HEK293 (cell line): ENCODE data around the gene VEZT.

Experiments
- BCL6B ChIP-seq: fragments of 450-650 bp; formaldehyde crosslinking; IDR thresholded peaks from 2 replicates; pipeline ENCODE4 v1.5.1; 2017; ENCODE audit warnings: missing biosample characterization, missing genetic modification characterization
- KLF17 ChIP-seq: fragments of 450-650 bp; formaldehyde crosslinking; IDR thresholded peaks from 2 replicates; pipeline ENCODE4 v1.5.1; 2016; ENCODE audit warnings: missing biosample characterization, missing genetic modification characterization
- RBAK ChIP-seq: fragments of 450-650 bp; formaldehyde crosslinking; IDR thresholded peaks from 2 replicates; pipeline ENCODE4 v1.5.1; 2016; ENCODE audit warnings: missing biosample characterization, missing genetic modification characterization
- REST ChIP-seq: fragments of 450-650 bp; formaldehyde crosslinking; IDR thresholded peaks from 2 replicates; pipeline ENCODE4 v1.5.1; 2016; ENCODE audit warnings: missing biosample characterization, missing genetic modification characterization
- SP3 ChIP-seq: fragments of 450-650 bp; formaldehyde crosslinking; IDR thresholded peaks from 2 replicates; pipeline ENCODE4 v1.5.1; 2016; ENCODE audit warnings: missing biosample characterization, missing genetic modification characterization
- ZBTB17 ChIP-seq: fragments of 450-650 bp; formaldehyde crosslinking; IDR thresholded peaks from 2 replicates; pipeline ENCODE4 v1.5.1; 2016; ENCODE audit warnings: missing biosample characterization, missing genetic modification characterization
- ZBTB21 ChIP-seq: fragments of 450-650 bp; formaldehyde crosslinking; IDR thresholded peaks from 2 replicates; pipeline ENCODE4 v1.5.1; 2017; ENCODE audit warnings: missing biosample characterization, missing genetic modification characterization
- ZFHX2 ChIP-seq: fragments of 450-650 bp; formaldehyde crosslinking; conservative IDR thresholded peaks from 2 replicates; pipeline ENCODE4 v1.5.1; 2016; ENCODE audit warnings: missing biosample characterization, missing genetic modification characterization
- ZNF112 ChIP-seq: fragments of 450-650 bp; formaldehyde crosslinking; IDR thresholded peaks from 2 replicates; pipeline ENCODE4 v1.5.0; 2017; ENCODE audit warnings: missing biosample characterization, missing genetic modification characterization
- ZNF2 ChIP-seq: fragments of 450-650 bp; formaldehyde crosslinking; IDR thresholded peaks from 2 replicates; pipeline ENCODE4 v1.5.1; 2016; ENCODE audit warnings: missing biosample characterization, missing genetic modification characterization
- ZNF23 ChIP-seq: fragments of 450-650 bp; formaldehyde crosslinking; IDR thresholded peaks from 2 replicates; pipeline ENCODE4 v1.5.1; 2016; ENCODE audit warnings: missing biosample characterization, missing genetic modification characterization, borderline replicate concordance
- ZNF48 ChIP-seq: fragments of 450-650 bp; formaldehyde crosslinking; IDR thresholded peaks from 2 replicates; pipeline ENCODE4 v1.5.1; 2016; ENCODE audit warnings: missing biosample characterization, missing genetic modification characterization
- ZNF529 ChIP-seq: fragments of 450-650 bp; formaldehyde crosslinking; IDR thresholded peaks from 2 replicates; pipeline ENCODE4 v1.5.1; 2017; ENCODE audit warnings: missing genetic modification characterization, missing biosample characterization; ENCODE audit not compliant: insufficient replicate concordance
- ZNF548 ChIP-seq: fragments of 450-650 bp; formaldehyde crosslinking; IDR thresholded peaks from 2 replicates; pipeline ENCODE4 v1.5.1; 2016; ENCODE audit warnings: missing biosample characterization, missing genetic modification characterization
- ZNF549 ChIP-seq: fragments of 450-650 bp; IDR thresholded peaks from 2 replicates; pipeline ENCODE4 v1.5.1; 2018; ENCODE audit warnings: missing biosample characterization, missing genetic modification characterization, mild to moderate bottlenecking, inconsistent platforms, moderate library complexity
- ZNF621 ChIP-seq: fragments of 450-650 bp; formaldehyde crosslinking; IDR thresholded peaks from 2 replicates; pipeline ENCODE4 v1.5.1; 2017; ENCODE audit warnings: missing biosample characterization, missing genetic modification characterization
- ZNF623 ChIP-seq: fragments of 450-650 bp; formaldehyde crosslinking; IDR thresholded peaks from 2 replicates; pipeline ENCODE4 v1.5.1; 2016; ENCODE audit warnings: missing biosample characterization, missing genetic modification characterization
- ZNF707 ChIP-seq: fragments of 450-650 bp; formaldehyde crosslinking; IDR thresholded peaks from 2 replicates; pipeline ENCODE4 v1.5.1; 2016; ENCODE audit warnings: missing biosample characterization, missing genetic modification characterization
- ZNF76 ChIP-seq: fragments of 450-650 bp; formaldehyde crosslinking; IDR thresholded peaks from 2 replicates; pipeline ENCODE4; 2016; ENCODE audit warnings: low read depth, missing biosample characterization, missing genetic modification characterization, borderline replicate concordance
- ZNF791 ChIP-seq: fragments of 450-650 bp; formaldehyde crosslinking; IDR thresholded peaks from 2 replicates; pipeline ENCODE4 v1.5.1; 2016; ENCODE audit warnings: missing biosample characterization, missing genetic modification characterization
- ZXDB ChIP-seq: fragments of 450-650 bp; formaldehyde crosslinking; IDR thresholded peaks from 2 replicates; pipeline ENCODE4 v1.5.1; 2016; ENCODE audit warnings: missing biosample characterization, missing genetic modification characterization
- TF ChIP-seq, protein P1 (sequence below): fragments of 450-650 bp; formaldehyde crosslinking; IDR thresholded peaks from 2 replicates; pipeline ENCODE4 v1.5.1; 2016; ENCODE audit warnings: missing biosample characterization, missing genetic modification characterization
- TF ChIP-seq, protein P2 (sequence below): fragments of 450-650 bp; IDR thresholded peaks from 2 replicates; pipeline ENCODE4 v1.5.1; 2018; ENCODE audit warnings: missing biosample characterization, missing genetic modification characterization
- TF ChIP-seq, protein P3 (sequence below): fragments of 450-650 bp; formaldehyde crosslinking; IDR thresholded peaks from 2 replicates; pipeline ENCODE4 v1.5.1; 2016; ENCODE audit warnings: missing biosample characterization, missing genetic modification characterization
- TF ChIP-seq, protein P4 (sequence below): fragments of 450-650 bp; formaldehyde crosslinking; IDR thresholded peaks from 2 replicates; pipeline ENCODE4 v1.5.1; 2016; ENCODE audit warnings: missing biosample characterization, missing genetic modification characterization

VEZT gene

DNA sequence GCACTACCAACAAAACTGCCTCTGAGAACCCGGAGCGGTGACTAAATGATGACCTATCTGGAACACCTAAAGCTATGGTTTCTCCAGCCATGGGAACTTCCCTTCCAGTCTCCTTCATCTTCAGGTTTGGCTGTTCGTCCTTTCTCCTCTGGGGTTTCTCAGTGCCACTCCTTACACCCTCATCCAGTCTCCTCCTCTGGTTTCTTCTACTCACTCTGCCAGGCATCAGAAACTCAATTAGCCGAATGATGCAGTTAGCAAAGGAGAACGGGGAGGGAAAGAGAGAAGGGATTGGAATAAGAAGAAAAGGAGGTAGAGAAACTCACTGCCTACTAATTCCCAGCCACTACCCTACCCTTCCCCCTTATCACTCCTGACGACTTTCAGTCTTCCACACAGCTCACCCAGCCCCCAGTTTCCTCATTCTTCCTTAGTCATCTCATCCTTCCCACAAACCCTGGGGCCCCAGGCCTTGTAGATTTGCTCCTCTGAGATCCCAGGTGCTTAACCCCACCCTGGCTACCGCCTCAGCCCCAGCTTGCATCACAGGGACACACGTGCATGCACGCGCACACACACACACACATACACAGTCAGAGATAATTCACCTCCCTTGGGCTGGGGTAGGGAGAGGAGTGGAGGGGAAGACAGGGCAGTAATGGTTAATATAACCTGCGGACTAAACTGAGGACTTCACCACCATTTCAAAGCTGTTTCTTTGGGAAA is 13.3 kb upstream of the VEZT start (continued):
- TF ChIP-seq, protein P1, sequence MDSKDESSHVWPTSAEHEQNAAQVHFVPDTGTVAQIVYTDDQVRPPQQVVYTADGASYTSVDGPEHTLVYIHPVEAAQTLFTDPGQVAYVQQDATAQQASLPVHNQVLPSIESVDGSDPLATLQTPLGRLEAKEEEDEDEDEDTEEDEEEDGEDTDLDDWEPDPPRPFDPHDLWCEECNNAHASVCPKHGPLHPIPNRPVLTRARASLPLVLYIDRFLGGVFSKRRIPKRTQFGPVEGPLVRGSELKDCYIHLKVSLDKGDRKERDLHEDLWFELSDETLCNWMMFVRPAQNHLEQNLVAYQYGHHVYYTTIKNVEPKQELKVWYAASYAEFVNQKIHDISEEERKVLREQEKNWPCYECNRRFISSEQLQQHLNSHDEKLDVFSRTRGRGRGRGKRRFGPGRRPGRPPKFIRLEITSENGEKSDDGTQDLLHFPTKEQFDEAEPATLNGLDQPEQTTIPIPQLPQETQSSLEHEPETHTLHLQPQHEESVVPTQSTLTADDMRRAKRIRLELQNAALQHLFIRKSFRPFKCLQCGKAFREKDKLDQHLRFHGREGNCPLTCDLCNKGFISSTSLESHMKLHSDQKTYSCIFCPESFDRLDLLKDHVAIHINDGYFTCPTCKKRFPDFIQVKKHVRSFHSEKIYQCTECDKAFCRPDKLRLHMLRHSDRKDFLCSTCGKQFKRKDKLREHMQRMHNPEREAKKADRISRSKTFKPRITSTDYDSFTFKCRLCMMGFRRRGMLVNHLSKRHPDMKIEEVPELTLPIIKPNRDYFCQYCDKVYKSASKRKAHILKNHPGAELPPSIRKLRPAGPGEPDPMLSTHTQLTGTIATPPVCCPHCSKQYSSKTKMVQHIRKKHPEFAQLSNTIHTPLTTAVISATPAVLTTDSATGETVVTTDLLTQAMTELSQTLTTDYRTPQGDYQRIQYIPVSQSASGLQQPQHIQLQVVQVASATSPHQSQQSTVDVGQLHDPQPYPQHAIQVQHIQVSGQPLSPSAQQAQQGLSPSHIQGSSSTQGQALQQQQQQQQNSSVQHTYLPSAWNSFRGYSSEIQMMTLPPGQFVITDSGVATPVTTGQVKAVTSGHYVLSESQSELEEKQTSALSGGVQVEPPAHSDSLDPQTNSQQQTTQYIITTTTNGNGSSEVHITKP = peak; percentile 46; the same call in 1 of the 2 replicates
- TF ChIP-seq ZNF549 (tag by site-specific recombination) = no peak
- TF ChIP-seq ZNF112 (tag by site-specific recombination) = no peak
- peak; percentile 93 for TF ChIP-seq ZBTB17 (tag by site-specific recombination)
- no peak for TF ChIP-seq SP3 (tag by site-specific recombination)
- no peak for TF ChIP-seq ZNF529 (tag by site-specific recombination)
- no peak for TF ChIP-seq ZNF2 (tag by site-specific recombination)
- no peak for TF ChIP-seq REST (tag by site-specific recombination)
- TF ChIP-seq ZNF707 (tag by site-specific recombination) = no peak
- TF ChIP-seq ZFHX2 (tag by site-specific recombination) = peak; percentile 51
- TF ChIP-seq ZXDB (tag by site-specific recombination) = 0 out of 2 replicates have a peak, but pooled peaks have one; percentile 44
- TF ChIP-seq, protein P2, sequence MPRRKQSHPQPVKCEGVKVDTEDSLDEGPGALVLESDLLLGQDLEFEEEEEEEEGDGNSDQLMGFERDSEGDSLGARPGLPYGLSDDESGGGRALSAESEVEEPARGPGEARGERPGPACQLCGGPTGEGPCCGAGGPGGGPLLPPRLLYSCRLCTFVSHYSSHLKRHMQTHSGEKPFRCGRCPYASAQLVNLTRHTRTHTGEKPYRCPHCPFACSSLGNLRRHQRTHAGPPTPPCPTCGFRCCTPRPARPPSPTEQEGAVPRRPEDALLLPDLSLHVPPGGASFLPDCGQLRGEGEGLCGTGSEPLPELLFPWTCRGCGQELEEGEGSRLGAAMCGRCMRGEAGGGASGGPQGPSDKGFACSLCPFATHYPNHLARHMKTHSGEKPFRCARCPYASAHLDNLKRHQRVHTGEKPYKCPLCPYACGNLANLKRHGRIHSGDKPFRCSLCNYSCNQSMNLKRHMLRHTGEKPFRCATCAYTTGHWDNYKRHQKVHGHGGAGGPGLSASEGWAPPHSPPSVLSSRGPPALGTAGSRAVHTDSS (tag by site-specific recombination) = no peak
- no peak for TF ChIP-seq ZNF548 (tag by site-specific recombination)
- TF ChIP-seq, protein P3, sequence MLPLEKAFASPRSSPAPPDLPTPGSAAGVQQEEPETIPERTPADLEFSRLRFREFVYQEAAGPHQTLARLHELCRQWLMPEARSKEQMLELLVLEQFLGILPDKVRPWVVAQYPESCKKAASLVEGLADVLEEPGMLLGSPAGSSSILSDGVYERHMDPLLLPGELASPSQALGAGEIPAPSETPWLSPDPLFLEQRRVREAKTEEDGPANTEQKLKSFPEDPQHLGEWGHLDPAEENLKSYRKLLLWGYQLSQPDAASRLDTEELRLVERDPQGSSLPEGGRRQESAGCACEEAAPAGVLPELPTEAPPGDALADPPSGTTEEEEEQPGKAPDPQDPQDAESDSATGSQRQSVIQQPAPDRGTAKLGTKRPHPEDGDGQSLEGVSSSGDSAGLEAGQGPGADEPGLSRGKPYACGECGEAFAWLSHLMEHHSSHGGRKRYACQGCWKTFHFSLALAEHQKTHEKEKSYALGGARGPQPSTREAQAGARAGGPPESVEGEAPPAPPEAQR (tag by site-specific recombination) = no peak
- TF ChIP-seq ZNF76 (tag by site-specific recombination) = no peak
- TF ChIP-seq ZNF791 (tag by site-specific recombination) = no peak
- no peak for TF ChIP-seq ZNF48 (tag by site-specific recombination)
- TF ChIP-seq ZNF621 (tag by site-specific recombination) = no peak
- TF ChIP-seq ZNF623 (tag by site-specific recombination) = no peak
- TF ChIP-seq KLF17 (tag by site-specific recombination) = peak; percentile 52; the same call in 1 of the 2 replicates
- TF ChIP-seq, protein P4, sequence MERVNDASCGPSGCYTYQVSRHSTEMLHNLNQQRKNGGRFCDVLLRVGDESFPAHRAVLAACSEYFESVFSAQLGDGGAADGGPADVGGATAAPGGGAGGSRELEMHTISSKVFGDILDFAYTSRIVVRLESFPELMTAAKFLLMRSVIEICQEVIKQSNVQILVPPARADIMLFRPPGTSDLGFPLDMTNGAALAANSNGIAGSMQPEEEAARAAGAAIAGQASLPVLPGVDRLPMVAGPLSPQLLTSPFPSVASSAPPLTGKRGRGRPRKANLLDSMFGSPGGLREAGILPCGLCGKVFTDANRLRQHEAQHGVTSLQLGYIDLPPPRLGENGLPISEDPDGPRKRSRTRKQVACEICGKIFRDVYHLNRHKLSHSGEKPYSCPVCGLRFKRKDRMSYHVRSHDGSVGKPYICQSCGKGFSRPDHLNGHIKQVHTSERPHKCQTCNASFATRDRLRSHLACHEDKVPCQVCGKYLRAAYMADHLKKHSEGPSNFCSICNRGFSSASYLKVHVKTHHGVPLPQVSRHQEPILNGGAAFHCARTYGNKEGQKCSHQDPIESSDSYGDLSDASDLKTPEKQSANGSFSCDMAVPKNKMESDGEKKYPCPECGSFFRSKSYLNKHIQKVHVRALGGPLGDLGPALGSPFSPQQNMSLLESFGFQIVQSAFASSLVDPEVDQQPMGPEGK (tag by site-specific recombination) = peak; percentile 68
- TF ChIP-seq ZNF23 (tag by site-specific recombination) = no peak
- TF ChIP-seq RBAK (tag by site-specific recombination) = 0 out of 2 replicates have a peak, but pooled peaks have one; percentile 16
- 0 out of 2 replicates have a peak, but pooled peaks have one; percentile 16 for TF ChIP-seq ZBTB21 (tag by site-specific recombination)
- no peak for TF ChIP-seq BCL6B
